ENCODE measurements around the gene METTL17. TPM values are rescaled to one million over a fixed set of nuclear protein-coding genes. Genes with fewer than 3 reads are reported as not detected.
"Not testable (repeated sequence)": the region's sequence is repeated elsewhere in the genome, so short reads cannot be mapped to it uniquely, and the experiment has no call there.

Gene METTL17
- total RNA-seq, 1 experiment from 2014 or later: 70.4 TPM

DNA sequence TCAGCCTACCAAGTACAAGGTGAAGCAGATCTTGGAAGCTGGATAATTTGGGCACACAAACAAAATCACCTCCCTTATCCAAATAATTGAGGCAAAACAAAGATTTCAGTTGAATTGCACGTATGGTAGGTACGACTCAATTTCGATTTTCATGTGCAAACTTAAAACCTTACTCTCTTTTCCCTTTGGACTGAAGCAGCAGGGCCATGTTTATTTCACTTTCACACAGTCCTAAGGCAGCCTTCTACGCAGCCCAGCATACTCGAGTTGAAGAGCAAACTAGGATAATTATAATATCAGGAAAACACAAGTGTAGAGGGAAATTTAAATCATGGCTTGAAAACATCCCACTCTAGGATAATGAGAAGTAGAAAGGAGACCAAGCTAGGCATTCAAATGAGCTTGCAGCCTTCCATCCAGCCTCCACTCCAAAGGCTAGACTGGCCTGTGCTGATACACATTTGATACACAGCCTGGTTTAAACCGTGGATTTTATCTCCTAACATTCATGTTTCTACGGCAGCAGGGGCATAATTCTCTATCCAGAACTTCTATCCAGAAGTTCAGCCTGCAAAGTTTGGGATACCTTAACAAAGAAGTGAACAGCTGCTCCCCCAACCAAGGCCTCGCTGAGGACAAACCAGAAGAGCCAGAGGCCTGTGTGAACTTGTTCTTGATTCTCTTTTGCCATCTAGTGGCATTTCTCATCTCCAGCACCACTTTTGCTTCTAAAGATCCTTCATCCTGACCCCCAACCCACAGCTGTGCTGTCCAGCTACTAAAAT lies 50.0 kb downstream of the METTL17 start:
- Histone ChIP-seq H3K4me3 (peak overlapping the region; percentile 22), H3K27ac (peak overlapping the region; percentile 67), H3K27me3 (no peaks in the 10 kb centered on the region), H3K9me3 (replicated peaks) (no peaks in the 10 kb centered on the region), H3K4me1 (peaks cover 31% of the 10 kb centered on the region), H3K36me3 (no peaks in the 10 kb centered on the region)
- DNase-seq: peak; percentile 80 to 91

DNA sequence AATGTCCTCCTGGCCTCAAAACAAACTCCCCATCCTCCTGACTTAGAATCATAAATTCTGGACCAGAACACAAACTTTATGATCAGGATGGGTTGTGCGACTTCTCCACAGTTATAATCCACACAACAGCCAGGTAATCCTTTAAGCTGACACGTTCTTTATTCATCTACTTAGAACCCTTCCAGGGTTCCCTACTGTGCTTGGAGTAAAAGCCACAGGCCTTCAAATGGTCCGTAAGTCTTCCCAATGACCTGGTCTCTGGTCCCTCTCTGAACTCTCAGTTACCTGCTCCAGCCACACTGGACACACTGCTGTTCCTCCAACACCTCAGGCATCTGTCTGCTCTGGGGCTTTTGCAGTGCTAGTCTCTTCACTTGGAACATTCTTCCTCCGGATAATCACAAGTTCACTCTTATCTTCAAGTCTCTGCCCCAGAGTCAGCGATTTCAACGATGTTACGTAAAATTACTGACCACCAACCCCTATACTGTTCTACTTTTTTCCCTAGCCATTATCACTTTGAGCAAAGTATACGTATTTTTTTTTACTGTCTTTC lies 50.7 kb downstream of the METTL17 start:
- no peaks in the 10 kb centered on the region for H3K9me3 ChIP-seq (replicated peaks)
- H3K36me3 ChIP-seq: no peaks in the 10 kb centered on the region
- no peak overlapping the region for H3K27ac ChIP-seq
- no peak for DNase-seq
- no peak overlapping the region for H3K4me3 ChIP-seq
- peaks cover 31% of the 10 kb centered on the region for H3K4me1 ChIP-seq
- H3K27me3 ChIP-seq: no peaks in the 10 kb centered on the region

DNA sequence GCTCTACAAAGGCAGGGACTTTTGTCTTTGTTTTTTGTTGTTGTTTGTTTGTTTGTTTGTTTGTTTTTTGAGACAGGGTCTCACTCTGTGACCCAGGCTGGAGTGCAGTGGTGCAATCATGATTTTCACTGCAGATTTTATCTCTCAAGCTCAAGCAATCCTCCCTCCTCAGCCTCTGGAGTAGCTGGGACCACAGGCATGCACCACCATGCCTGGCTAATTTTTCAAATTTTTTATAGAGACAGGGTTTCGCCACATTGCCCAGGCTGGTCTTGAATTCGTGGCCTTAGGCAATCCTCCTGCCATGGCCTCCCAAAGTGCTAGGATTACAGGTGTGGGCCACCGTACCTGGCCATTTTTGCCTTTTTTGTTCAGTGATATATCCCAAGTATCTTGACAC lies 51.2 kb downstream of the METTL17 start:
- not testable (repeated sequence) for H3K27me3 ChIP-seq; H3K27ac ChIP-seq; H3K36me3 ChIP-seq; DNase-seq; H3K4me3 ChIP-seq; H3K9me3 ChIP-seq (replicated peaks)
- H3K4me1 ChIP-seq: peaks cover 31% of the 10 kb centered on the region

DNA sequence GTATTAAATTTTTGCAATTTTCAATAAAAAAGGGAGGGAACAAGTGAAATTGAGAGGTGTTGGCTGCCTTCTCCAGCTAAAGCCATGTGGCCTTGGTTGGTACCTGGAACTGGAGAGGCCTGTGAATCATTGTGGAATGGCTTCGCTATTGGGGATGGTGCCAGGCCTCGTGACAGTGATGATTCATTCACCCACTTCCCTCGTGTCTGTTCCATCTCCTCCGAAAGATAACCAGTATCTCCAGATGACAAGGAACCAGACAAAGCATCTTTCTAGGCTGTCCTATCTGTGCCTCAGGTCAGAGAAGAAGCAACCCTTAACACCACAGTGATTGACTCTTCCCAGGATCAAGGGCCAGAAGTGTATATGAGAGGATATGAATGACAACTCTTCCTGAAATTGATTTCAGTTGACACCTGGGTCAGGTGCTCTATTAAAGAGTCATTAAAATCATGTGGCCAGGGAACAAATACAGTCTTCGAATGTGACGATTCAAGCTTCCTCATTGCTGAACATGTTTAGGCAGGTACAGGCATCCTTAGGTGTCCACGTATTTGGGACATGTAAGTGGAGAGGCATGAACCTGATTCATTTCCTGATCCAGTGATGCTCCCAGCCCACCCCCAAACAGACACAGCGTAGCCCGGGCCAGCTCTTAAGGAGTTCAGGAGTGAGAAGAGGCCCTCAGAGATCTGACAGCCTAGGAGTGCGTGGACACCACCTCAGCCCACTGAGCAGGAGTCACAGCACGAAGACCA lies 52.1 kb downstream of the METTL17 start, which contains the start of gene RNASE7:
Gene RNASE7, plus strand, starts transcription at position 687 of the 758 bp plus-strand sequence. CDS start 631 bp downstream, outside the sequence.
- Histone ChIP-seq H3K9me3 (replicated peaks) (no peaks in the 10 kb centered on the region), H3K36me3 (no peaks in the 10 kb centered on the region), H3K4me3 (no peak within 1 kb of the TSS), H3K27ac (no peak within 1 kb of the TSS), H3K27me3 (no peaks in the 10 kb centered on the region), H3K4me1 (peaks cover 31% of the 10 kb centered on the region)
- no peak for DNase-seq

DNA sequence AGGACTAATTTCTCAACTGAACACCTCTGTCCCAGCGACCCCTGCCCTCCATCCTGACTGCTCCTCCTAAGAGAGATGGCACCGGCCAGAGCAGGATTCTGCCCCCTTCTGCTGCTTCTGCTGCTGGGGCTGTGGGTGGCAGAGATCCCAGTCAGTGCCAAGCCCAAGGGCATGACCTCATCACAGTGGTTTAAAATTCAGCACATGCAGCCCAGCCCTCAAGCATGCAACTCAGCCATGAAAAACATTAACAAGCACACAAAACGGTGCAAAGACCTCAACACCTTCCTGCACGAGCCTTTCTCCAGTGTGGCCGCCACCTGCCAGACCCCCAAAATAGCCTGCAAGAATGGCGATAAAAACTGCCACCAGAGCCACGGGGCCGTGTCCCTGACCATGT lies 53.1 kb downstream of the METTL17 start:
- peaks cover 31% of the 10 kb centered on the region for H3K4me1 ChIP-seq
- H3K36me3 ChIP-seq: no peaks in the 10 kb centered on the region
- no peak for DNase-seq

DNA sequence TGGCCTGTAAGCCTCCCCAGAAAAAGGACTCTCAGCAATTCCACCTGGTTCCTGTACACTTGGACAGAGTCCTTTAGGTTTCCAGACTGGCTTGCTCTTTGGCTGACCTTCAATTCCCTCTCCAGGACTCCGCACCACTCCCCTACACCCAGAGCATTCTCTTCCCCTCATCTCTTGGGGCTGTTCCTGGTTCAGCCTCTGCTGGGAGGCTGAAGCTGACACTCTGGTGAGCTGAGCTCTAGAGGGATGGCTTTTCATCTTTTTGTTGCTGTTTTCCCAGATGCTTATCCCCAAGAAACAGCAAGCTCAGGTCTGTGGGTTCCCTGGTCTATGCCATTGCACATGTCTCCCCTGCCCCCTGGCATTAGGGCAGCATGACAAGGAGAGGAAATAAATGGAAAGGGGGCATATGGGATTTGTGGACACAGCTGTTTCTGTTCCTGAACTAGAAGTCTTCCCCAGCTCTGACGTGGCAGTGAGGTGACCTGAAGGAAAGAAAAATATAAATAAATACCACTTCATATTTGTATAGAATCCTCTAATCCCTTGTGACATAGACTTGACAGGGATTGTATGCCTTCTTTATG lies 53.7 kb downstream of the METTL17 start:
- no peaks in the 10 kb centered on the region for H3K36me3 ChIP-seq
- no peak overlapping the region for H3K27ac ChIP-seq
- H3K4me3 ChIP-seq: no peak overlapping the region
- no peaks in the 10 kb centered on the region for H3K27me3 ChIP-seq
- no peak for DNase-seq
- no peaks in the 10 kb centered on the region for H3K9me3 ChIP-seq (replicated peaks)
- H3K4me1 ChIP-seq: peaks cover 25% of the 10 kb centered on the region

More for the DNA sequence above, 53.1 kb downstream of the METTL17 start:
- no peaks in the 10 kb centered on the region for H3K9me3 ChIP-seq (replicated peaks)
- no peak overlapping the region for H3K27ac ChIP-seq
- H3K27me3 ChIP-seq: no peaks in the 10 kb centered on the region
- H3K4me3 ChIP-seq: no peak overlapping the region

DNA sequence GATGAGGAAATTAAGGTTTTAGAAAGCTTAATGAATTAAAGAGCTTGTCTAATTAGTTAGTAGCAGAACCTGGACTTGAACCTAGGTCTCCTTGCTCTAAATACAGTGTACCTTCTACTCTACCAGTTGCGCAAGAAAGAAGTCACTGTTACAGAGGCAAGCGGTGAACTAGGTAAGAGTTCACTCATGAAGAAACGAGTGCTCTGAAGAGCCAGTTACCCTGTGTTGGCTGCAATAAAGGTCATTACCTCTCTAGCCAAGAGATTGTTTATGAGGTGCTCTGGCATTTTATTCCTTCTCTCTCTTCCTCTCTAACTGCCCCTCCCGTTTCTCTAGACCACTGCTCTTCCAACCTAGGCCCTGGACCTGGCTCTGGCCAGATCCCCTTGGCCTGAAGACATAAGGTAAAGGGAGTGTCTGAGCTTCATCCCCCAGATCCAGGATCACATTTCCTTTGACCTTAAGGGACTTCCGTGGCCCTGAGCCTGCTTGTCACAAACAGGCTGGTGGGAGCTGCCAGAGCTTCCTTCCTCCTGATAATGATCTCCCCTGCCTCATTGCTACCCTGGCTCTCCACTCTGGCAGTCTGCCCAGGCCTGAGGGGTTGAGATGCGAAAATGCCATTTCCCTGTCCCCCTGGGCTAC lies 54.3 kb downstream of the METTL17 start:
- H3K27ac ChIP-seq: no peak overlapping the region
- H3K4me1 ChIP-seq: peaks cover 21% of the 10 kb centered on the region
- no peaks in the 10 kb centered on the region for H3K27me3 ChIP-seq
- H3K36me3 ChIP-seq: no peaks in the 10 kb centered on the region
- no peak overlapping the region for H3K4me3 ChIP-seq
- DNase-seq: peak; percentile 46 to 54
- H3K9me3 ChIP-seq (replicated peaks): no peaks in the 10 kb centered on the region

Other genes starting within 250 kb of the METTL17 start
- gene EDDM3A, start 244.1 kb upstream of the METTL17 start, total RNA-seq (2014; rRNA removed; shearing (Covaris generic)): not detected in 2 replicates
- not detected in 2 replicates for gene EDDM3B, start 221.6 kb upstream of the METTL17 start, total RNA-seq (2014; rRNA removed; shearing (Covaris generic))
- not detected in 2 replicates for gene RNASE6, start 208.7 kb upstream of the METTL17 start, total RNA-seq (2014; rRNA removed; shearing (Covaris generic))
- gene RNASE1, start 187.1 kb upstream of the METTL17 start, total RNA-seq (2014; rRNA removed; shearing (Covaris generic)): not detected in 2 replicates
- not detected in 2 replicates for gene RNASE3, start 98.6 kb upstream of the METTL17 start, total RNA-seq (2014; rRNA removed; shearing (Covaris generic))
- gene RNASE2, start 34.5 kb upstream of the METTL17 start, total RNA-seq (2014; rRNA removed; shearing (Covaris generic)): not detected in 2 replicates
- gene SLC39A2, start 9.3 kb downstream of the METTL17 start, total RNA-seq (2014; rRNA removed; shearing (Covaris generic)): 0.06 TPM in 1 of 2 replicates, not detected in the other
- gene NDRG2, start 35.1 kb downstream of the METTL17 start, total RNA-seq (2014; rRNA removed; shearing (Covaris generic)): 4.9 and 5.8 TPM in 2 replicates
- gene TPPP2, start 40.2 kb downstream of the METTL17 start, total RNA-seq (2014; rRNA removed; shearing (Covaris generic)): not detected in 2 replicates
- not detected in 2 replicates for gene RNASE13, start 44.8 kb downstream of the METTL17 start, total RNA-seq (2014; rRNA removed; shearing (Covaris generic))
- not detected in 2 replicates for gene RNASE7, start 52.4 kb downstream of the METTL17 start, total RNA-seq (2014; rRNA removed; shearing (Covaris generic))
- not detected in 2 replicates for gene RNASE8, start 67.8 kb downstream of the METTL17 start, total RNA-seq (2014; rRNA removed; shearing (Covaris generic))
- 28.3 and 29.3 TPM in 2 replicates for gene ARHGEF40, start 80.3 kb downstream of the METTL17 start, total RNA-seq (2014; rRNA removed; shearing (Covaris generic))
- gene ZNF219, start 108.7 kb downstream of the METTL17 start, total RNA-seq (2014; rRNA removed; shearing (Covaris generic)): 2.6 and 5.9 TPM in 2 replicates
- not detected in 2 replicates for gene TMEM253, start 111.1 kb downstream of the METTL17 start, total RNA-seq (2014; rRNA removed; shearing (Covaris generic))
- 0.03 TPM in 1 of 2 replicates, not detected in the other for gene OR5AU1, start 166.1 kb downstream of the METTL17 start, total RNA-seq (2014; rRNA removed; shearing (Covaris generic))